K562 (cell line): ENCODE data around the gene AIRE. TPM values are rescaled to one million over a fixed set of nuclear protein-coding genes. Genes with fewer than 3 reads are reported as not detected.

Experiments
- ATAC-seq: fragments of 200-7000 bp; cut with Tn5 transposase; 3 replicates; pipeline ENCODE4 v1.9.1; 2020; ENCODE audit warnings: moderate library complexity
- BruUV-seq: library from RNA; stranded (reverse); fragments of 400-500 nt; replicated peaks from 2 replicates; lab custom pipeline; 2021; lab: Mats Ljungman, UMichigan
- CTCF ChIA-PET: fragments of 300-600 bp; formaldehyde crosslinking; extraction: SDS; loops from one replicate; lab custom pipeline; 2021; ENCODE audit warnings: low intra/inter-chr PET ratio; lab: Yijun Ruan, JAX
- POLR2A ChIA-PET: fragments of 300-600, 350-650 bp; sonication (Branson Sonifier 250); formaldehyde crosslinking; extraction: SDS; loops from one replicate; lab custom pipeline; 2021; ENCODE audit warnings: antibody characterized with exemption, inconsistent platforms; lab: Yijun Ruan, JAX
- DNase-seq, 4 experiments: peaks; one replicate each; pipeline versions ENCODE4 v3.0.0 to v3.0.0-alpha.2; 2011 to 2018; ENCODE audit warnings: low spot score in 3 of 4, mixed read lengths in 3 of 4; ENCODE audit errors: extremely low read depth in 1 of 4
- FAIRE-seq: peaks from 2 replicates; lab custom pipeline; 2011; peaks lifted over from hg19 to GRCh38; lab: Jason Lieb, UNC
- H2AFZ ChIP-seq: 2 replicates; pipeline ENCODE4 v1.6.0; 2011; ENCODE audit warnings: low read depth, low read length, control low read depth, inconsistent platforms
- H3K27ac ChIP-seq: fragments of 200-600 bp; 3 replicates; pipeline ENCODE4 v1.8.0; 2011; ENCODE audit warnings: low read depth, mild to moderate bottlenecking, control low read depth, inconsistent platforms, low read length, moderate library complexity, mixed read lengths; ENCODE audit errors: extremely low read depth
- H3K27me3 ChIP-seq, 2 experiments: fragments of 300-600 bp in 1 of 2; 2 replicates in 1 of 2; 3 replicates in 1 of 2; pipeline versions ENCODE4 v1.6.0 to v1.8.0; 2011; ENCODE audit warnings: inconsistent platforms in 2 of 2, low read length in 2 of 2, mild to moderate bottlenecking in 1 of 2, mixed read lengths in 1 of 2, moderate library complexity in 1 of 2; ENCODE audit not compliant: control insufficient read depth in 2 of 2, insufficient read depth in 2 of 2
- H3K36me3 ChIP-seq: fragments of 300-600 bp; 3 replicates; pipeline ENCODE4 v1.8.0; 2011; ENCODE audit warnings: mild to moderate bottlenecking, low read length, inconsistent platforms; ENCODE audit not compliant: control insufficient read depth, insufficient read depth
- H3K4me1 ChIP-seq, 2 experiments: fragments of 200-600 bp in 1 of 2; replicated peaks in 1 of 2; 2 replicates in 1 of 2; 3 replicates in 1 of 2; pipeline versions ENCODE4 v1.5.1 to v1.8.0; 2011; ENCODE audit warnings: inconsistent platforms in 2 of 2, low read length in 2 of 2, mild to moderate bottlenecking in 1 of 2, mixed read lengths in 1 of 2, moderate library complexity in 1 of 2; ENCODE audit not compliant: control insufficient read depth in 2 of 2, insufficient read depth in 2 of 2
- H3K4me2 ChIP-seq: 2 replicates; pipeline ENCODE4 v1.6.1; 2011; ENCODE audit warnings: low read length, control low read depth, inconsistent platforms, mixed read lengths; ENCODE audit not compliant: insufficient read depth
- H3K4me3 ChIP-seq: fragments of 200-600 bp; sonication (generic), shearing (Covaris generic); 2 replicates; pipeline ENCODE4 v1.5.1; 2016; ENCODE audit warnings: control low read depth, inconsistent platforms
- H3K79me2 ChIP-seq: fragments of 200-600 bp; 3 replicates; pipeline ENCODE4 v1.8.0; 2011; ENCODE audit warnings: low read length, inconsistent platforms; ENCODE audit not compliant: control insufficient read depth, insufficient read depth
- H3K9ac ChIP-seq, 2 experiments: 2 replicates each; pipeline versions ENCODE4 v1.6.0 to v1.6.1; 2011; ENCODE audit warnings: low read depth in 2 of 2, low read length in 2 of 2, control low read depth in 1 of 2, inconsistent platforms in 1 of 2, mild to moderate bottlenecking in 1 of 2, mixed read lengths in 1 of 2; ENCODE audit not compliant: insufficient read depth in 1 of 2
- H3K9me1 ChIP-seq: one replicate; pipeline ENCODE4 v1.6.0; 2011; ENCODE audit warnings: inconsistent platforms, mild to moderate bottlenecking, low read length, moderate library complexity; ENCODE audit not compliant: control insufficient read depth, insufficient read depth
- H3K9me3 ChIP-seq: replicated peaks from 2 replicates; pipeline ENCODE4 v1.5.1; 2011; ENCODE audit warnings: low read depth, low read length, inconsistent platforms; ENCODE audit not compliant: control insufficient read depth, insufficient read depth
- H4K20me1 ChIP-seq: replicated peaks from 2 replicates; pipeline ENCODE4 v1.6.1; 2011; ENCODE audit warnings: low read length, inconsistent platforms, mixed read lengths; ENCODE audit not compliant: control insufficient read depth, insufficient read depth
- CEBPG ChIP-seq, 3 experiments: fragments of 200-800 bp in 1 of 3; sonication (Bioruptor generic) in 1 of 3; sonication (generic) in 1 of 3; formaldehyde crosslinking in 1 of 3; IDR thresholded peaks in 2 of 3; conservative IDR thresholded peaks in 1 of 3; 2 replicates each; pipeline versions ENCODE4 v1.6.1 to v1.8.0; 2016 to 2022; ENCODE audit warnings: missing compliant biosample characterization in 2 of 3, missing genetic modification characterization in 2 of 3, mild to moderate bottlenecking in 1 of 3, missing genetic modification reagents in 1 of 3
- EP400 ChIP-seq: fragments of 450-650 bp; IDR thresholded peaks from 2 replicates; pipeline ENCODE4 v1.6.1; 2017; ENCODE audit warnings: antibody characterized with exemption, mild to moderate bottlenecking, moderate library complexity
- GTF2B ChIP-seq: IDR thresholded peaks from 2 replicates; pipeline ENCODE4 v1.6.1; 2011; ENCODE audit not compliant: insufficient read length; ENCODE audit errors: extremely low read depth
- POLR2G ChIP-seq: fragments of 200-400 bp; formaldehyde crosslinking; IDR thresholded peaks from 2 replicates; pipeline ENCODE4 v1.6.1; 2017; ENCODE audit warnings: low read depth, mild to moderate bottlenecking, antibody characterized with exemption, low read length, moderate library complexity
- TCFL5 ChIP-seq: fragments of 250-450 bp; sonication (Bioruptor Pico); conservative IDR thresholded peaks from 2 replicates; pipeline ENCODE4 v1.6.1; 2021; ENCODE audit warnings: mild to moderate bottlenecking, moderate library complexity, matching md5 sums
- ZNF655 ChIP-seq: fragments of 250-450 bp; sonication (Bioruptor Pico); IDR thresholded peaks from 2 replicates; pipeline ENCODE4 v1.5.0; 2021
- WGBS: fragments of 100-300 bp; shearing (Covaris generic); methylation state at CpG from one replicate; pipeline ENCODE4 v1.1.6; 2016; ENCODE audit warnings: low coverage, mixed read lengths; ENCODE audit not compliant: insufficient coverage; ENCODE audit errors: missing lambda C conversion rate; 5-methylcytosine and 5-hydroxymethylcytosine counted together
- in situ Hi-C: fragments of 300-500 bp; cut with MboI; formaldehyde crosslinking; loops from 4 replicates; pipeline ENCODE4 v1.15.0; 2018; ENCODE audit warnings: inconsistent platforms, mixed read lengths
- intact Hi-C: fragments of 100-400 bp; cut with micrococcal nuclease; formaldehyde crosslinking; loops from 2 replicates; pipeline ENCODE4 v1.14.2; 2022
- polyA plus RNA-seq, 8 experiments: library from polyadenylated mRNA; depleted of rRNA in 4 of 8; stranded (reverse) in 5 of 8; unstranded in 3 of 8; fragments of >200 nt; fragmentation: Nextera tagmentation in 2 of 8; fragmentation: Illumina TruSeq in 1 of 8; extraction: Ambion mirVana in 2 of 8; extraction: Trizol in 1 of 8; gene quantifications; 2 replicates each; pipeline versions ENCODE4 v1.2.1 to v1.2.3, GENCODE V29; 2011 to 2014; ENCODE audit warnings: inconsistent platforms in 1 of 8, missing spikeins in 1 of 8
- total RNA-seq, 7 experiments: library from RNA; depleted of rRNA in 6 of 7; stranded (reverse); fragments of >200 nt in 6 of 7; fragmentation: Illumina TruSeq in 2 of 7; extraction: Trizol in 2 of 7; gene quantifications; 2 replicates each; pipeline versions ENCODE4 v1.2.1 to v1.2.3, GENCODE V29; 2011 to 2021; ENCODE audit warnings: low replicate concordance in 1 of 7

Gene AIRE
- total and polyA plus RNA-seq, 9 of the 15 experiments (the other 6 are each of a cell fraction or from before 2014, with no cell fraction given) = 0.01 TPM; not detected in 8

GRCh38 chr21:44337449-44337848 lies 51.8 kb downstream of the AIRE start:
- in situ Hi-C loops = no loop called here
- Histone ChIP-seq H3K36me3 (peaks cover 8% of the 10 kb centered on the region; the same call in 1 of the 3 replicates), H4K20me1 (peaks cover 6% of the 10 kb centered on the region; the same call in 1 of the 2 replicates), H3K9me3 (no peaks in the 10 kb centered on the region), H3K9ac (no peak overlapping the region), H3K27ac (no peak overlapping the region), H3K4me3 (no peak overlapping the region), H3K4me1 (peaks cover 17 to 46% of the 10 kb centered on the region in 2 experiments; a peak in 4 of 5 replicates), H3K27me3 (no peaks in the 10 kb centered on the region), H3K79me2 (no peaks in the 10 kb centered on the region), H3K4me2 (0 out of 2 replicates have a peak overlapping the region, but pooled peaks have one; percentile 98), H2AFZ (no peak overlapping the region), H3K9me1 (peaks cover 9% of the 10 kb centered on the region)
- 0 out of 2 replicates have a peak, but pooled peaks have one; percentile 0 for TF ChIP-seq POLR2G
- TF ChIP-seq TCFL5 (CRISPR knock-in tag) = no peak
- no peak for TF ChIP-seq GTF2B
- no peak for TF ChIP-seq CEBPG (CRISPR knock-in tag; IDR thresholded peaks at IDR 0.05)
- TF ChIP-seq CEBPG (tag; conservative IDR thresholded peaks at IDR 0.05 in 1 of 2, IDR thresholded peaks at IDR 0.05 in 1 of 2) = peak in 1 of 2 experiments; percentile 63; a peak in 2 of 4 replicates
- TF ChIP-seq ZNF655 (CRISPR knock-in tag) = no peak
- no peak for TF ChIP-seq EP400
- ChIA-PET CTCF (no interaction called here), POLR2A (interaction anchor here (0.9 to 2.1 kb wide), 7 partner anchors 8 to 40 kb away, joined by 3 to 11 read pairs (median 5); no protein-coding TSS in a partner anchor)
- no TSS peak for BruUV-seq
- intact Hi-C loops = no loop called here
- no peak for ATAC-seq
- DNase-seq = no peak
- no peak for FAIRE-seq
- 52% methylated on average over 3 of the region's 3 CpGs for WGBS
